ENCODE data around the gene SRRT.

DNA sequence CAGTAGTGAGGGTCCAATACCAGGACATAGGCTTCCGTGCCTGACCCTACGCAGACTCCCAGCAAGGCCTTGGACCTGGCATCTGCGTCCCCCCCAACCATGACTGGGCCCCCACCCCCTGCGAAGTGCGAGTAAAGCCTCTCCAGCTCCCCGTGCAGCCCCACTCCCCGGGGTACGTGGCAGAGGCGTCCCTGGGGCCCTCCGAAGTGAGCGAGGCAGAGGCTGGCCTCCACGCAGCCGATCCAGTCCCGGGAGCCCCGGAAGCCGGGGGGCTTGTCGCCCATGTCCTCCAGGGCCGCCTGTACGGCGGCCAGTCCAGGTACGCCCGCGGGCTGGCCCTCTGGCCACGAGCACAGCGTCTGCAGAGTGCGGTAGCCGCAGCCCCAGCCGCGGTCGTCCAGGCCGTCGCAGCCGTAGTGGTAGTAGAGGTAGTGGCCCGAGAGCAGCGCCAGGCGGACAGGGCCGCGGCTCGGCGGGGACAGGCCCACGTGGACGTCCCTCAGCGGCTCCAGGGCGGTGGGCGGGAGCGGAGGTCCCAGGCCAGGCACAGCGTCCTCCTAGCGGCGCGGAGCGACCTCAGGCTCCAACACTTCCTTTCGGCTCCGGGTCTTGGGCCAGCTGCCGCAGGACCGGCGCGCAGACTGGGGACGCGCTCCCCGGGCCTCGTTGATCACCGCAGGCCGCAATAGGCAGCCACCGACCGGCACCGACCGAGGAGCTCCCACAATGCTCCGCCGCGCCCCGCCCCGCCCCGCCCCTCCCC lies 14.3 kb downstream of the SRRT start, which contains the start of gene UFSP1:
- TF ChIP-seq, protein P1, sequence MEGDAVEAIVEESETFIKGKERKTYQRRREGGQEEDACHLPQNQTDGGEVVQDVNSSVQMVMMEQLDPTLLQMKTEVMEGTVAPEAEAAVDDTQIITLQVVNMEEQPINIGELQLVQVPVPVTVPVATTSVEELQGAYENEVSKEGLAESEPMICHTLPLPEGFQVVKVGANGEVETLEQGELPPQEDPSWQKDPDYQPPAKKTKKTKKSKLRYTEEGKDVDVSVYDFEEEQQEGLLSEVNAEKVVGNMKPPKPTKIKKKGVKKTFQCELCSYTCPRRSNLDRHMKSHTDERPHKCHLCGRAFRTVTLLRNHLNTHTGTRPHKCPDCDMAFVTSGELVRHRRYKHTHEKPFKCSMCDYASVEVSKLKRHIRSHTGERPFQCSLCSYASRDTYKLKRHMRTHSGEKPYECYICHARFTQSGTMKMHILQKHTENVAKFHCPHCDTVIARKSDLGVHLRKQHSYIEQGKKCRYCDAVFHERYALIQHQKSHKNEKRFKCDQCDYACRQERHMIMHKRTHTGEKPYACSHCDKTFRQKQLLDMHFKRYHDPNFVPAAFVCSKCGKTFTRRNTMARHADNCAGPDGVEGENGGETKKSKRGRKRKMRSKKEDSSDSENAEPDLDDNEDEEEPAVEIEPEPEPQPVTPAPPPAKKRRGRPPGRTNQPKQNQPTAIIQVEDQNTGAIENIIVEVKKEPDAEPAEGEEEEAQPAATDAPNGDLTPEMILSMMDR (IDR thresholded peaks at IDR 0.05; ENCODE audit: poor library complexity, severe bottlenecking) = no peak
- TF ChIP-seq EP300 (conservative IDR thresholded peaks at IDR 0.05; ENCODE audit: poor library complexity, severe bottlenecking) (no peak), RAD21 (conservative IDR thresholded peaks at IDR 0.05) (no peak), EZH2 (IDR thresholded peaks at IDR 0.05; ENCODE audit: borderline replicate concordance, insufficient read depth, low read length, poor library complexity, severe bottlenecking) (no peak)

Measured in neural cell (in vitro differentiated cells).